ENCODE measurements around the gene LAIR1.
"Not testable (repeated sequence)": the region's sequence is repeated elsewhere in the genome, so short reads cannot be mapped to it uniquely, and the experiment has no call there.

LAIR1 gene

GRCh38 chr19:54391589-54392061, 26.9 kb upstream of the LAIR1 start:
- no peak for DNase-seq (ENCODE audit: low spot score)
- in situ Hi-C loops (cut with MboI; ENCODE audit: low sequenced_read_pairs, unreplicated experiment) = no loop called here
- TF ChIP-seq CTCF (IDR thresholded peaks at IDR 0.05; ENCODE audit: borderline replicate concordance, control extremely low read depth, extremely low read depth, insufficient read depth, missing control alignments) = no peak

GRCh38 chr19:54390942-54391577, 26.3 kb upstream of the LAIR1 start:
- peak; percentile 70 for TF ChIP-seq CTCF (IDR thresholded peaks at IDR 0.05; ENCODE audit: borderline replicate concordance, control extremely low read depth, extremely low read depth, insufficient read depth, missing control alignments)
- in situ Hi-C loops (cut with MboI; ENCODE audit: low sequenced_read_pairs, unreplicated experiment) = no loop called here
- DNase-seq (ENCODE audit: low spot score) = peak; percentile 71

GRCh38 chr19:54389553-54389952, 24.8 kb upstream of the LAIR1 start:
- no peak for DNase-seq (ENCODE audit: low spot score)
- in situ Hi-C loops (cut with MboI; ENCODE audit: low sequenced_read_pairs, unreplicated experiment) = no loop called here
- TF ChIP-seq CTCF (IDR thresholded peaks at IDR 0.05; ENCODE audit: borderline replicate concordance, control extremely low read depth, extremely low read depth, insufficient read depth, missing control alignments) = no peak

DNA sequence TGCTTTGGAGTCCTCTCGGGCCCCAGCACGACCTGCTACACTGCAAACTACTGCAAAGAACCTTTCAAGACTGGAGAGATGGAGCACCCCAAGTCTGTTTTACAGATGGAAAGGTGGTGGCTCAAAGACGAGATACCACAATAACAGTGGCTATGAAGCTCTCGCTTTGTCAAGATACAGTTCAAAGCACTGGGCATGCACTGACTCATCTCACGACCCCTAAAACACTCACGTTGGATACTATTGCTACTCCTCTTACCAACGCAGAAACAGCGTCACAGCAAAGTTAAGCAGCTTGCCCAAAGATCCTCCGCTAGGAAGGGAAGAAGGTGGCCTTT, 24.0 kb upstream of the LAIR1 start:
- in situ Hi-C loops (cut with MboI; ENCODE audit: low sequenced_read_pairs, unreplicated experiment) = no loop called here
- DNase-seq (ENCODE audit: low spot score) = no peak
- TF ChIP-seq CTCF (IDR thresholded peaks at IDR 0.05; ENCODE audit: borderline replicate concordance, control extremely low read depth, extremely low read depth, insufficient read depth, missing control alignments) = no peak

GRCh38 chr19:54387991-54388801, 23.5 kb upstream of the LAIR1 start:
- in situ Hi-C loops (cut with MboI; ENCODE audit: low sequenced_read_pairs, unreplicated experiment) = no loop called here
- TF ChIP-seq CTCF (IDR thresholded peaks at IDR 0.05; ENCODE audit: borderline replicate concordance, control extremely low read depth, extremely low read depth, insufficient read depth, missing control alignments) = no peak
- peak; percentile 51 for DNase-seq (ENCODE audit: low spot score)

- no peak for DNase-seq (ENCODE audit: low spot score)
- in situ Hi-C loops (cut with MboI; ENCODE audit: low sequenced_read_pairs, unreplicated experiment) = no loop called here
- TF ChIP-seq CTCF (IDR thresholded peaks at IDR 0.05; ENCODE audit: borderline replicate concordance, control extremely low read depth, extremely low read depth, insufficient read depth, missing control alignments) = no peak
Observed at GRCh38 chr19:54383330-54383729, 18.6 kb upstream of the LAIR1 start.

- in situ Hi-C loops (cut with MboI; ENCODE audit: low sequenced_read_pairs, unreplicated experiment); DNase-seq (ENCODE audit: low spot score): not testable (repeated sequence)
Observed at GRCh38 chr19:54382041-54382440, 17.3 kb upstream of the LAIR1 start.
